ENCODE measurements around the gene MEF2C. TPM values are rescaled to one million over a fixed set of nuclear protein-coding genes. Genes with fewer than 3 reads are reported as not detected.

The MEF2C gene
- total and polyA plus RNA-seq, 2 donors (not counting 1 experiment from before 2014, with no cell fraction given) = 12.2 to 15.7 TPM

DNA sequence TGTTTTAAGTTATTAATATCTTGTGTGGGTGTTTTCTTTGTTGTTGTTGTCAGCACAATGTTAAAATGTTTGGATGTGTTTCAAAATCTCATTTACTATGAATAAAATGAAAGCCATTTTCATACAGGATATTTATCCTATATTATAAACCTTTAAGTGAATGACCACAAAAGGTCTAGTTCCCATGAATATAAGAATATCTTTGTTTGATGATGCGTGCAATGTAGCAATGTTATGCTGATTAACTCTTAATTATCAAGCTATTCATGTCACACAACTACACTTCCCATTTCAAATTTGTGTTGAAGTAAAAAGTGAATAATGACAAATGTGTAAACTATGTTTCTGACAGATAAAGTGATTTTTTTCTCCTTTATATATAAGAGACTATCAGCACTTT lies 59.8 kb downstream of the MEF2C start:
- H3K4me3 ChIP-seq (replicated peaks in 1 of 4; ENCODE audit: control extremely low read depth in 1 of 4, insufficient read depth in 1 of 4, low read depth in 3 of 4, low read length in 4 of 4) = no peak overlapping the region
- no peak for TF ChIP-seq EZH2 (IDR thresholded peaks at IDR 0.05; ENCODE audit: low read length, missing control alignments)
- no peak for TF ChIP-seq CTCF (conservative IDR thresholded peaks at IDR 0.05 in 1 of 2, IDR thresholded peaks at IDR 0.05 in 1 of 2; ENCODE audit: low read depth in 1 of 2, low read length in 2 of 2)
- DNase-seq (ENCODE audit: low read depth in 2 of 2) = no peak
- no peak overlapping the region for H3K9ac ChIP-seq (ENCODE audit: insufficient read depth, low read length)
- no peak overlapping the region for H3K27ac ChIP-seq (ENCODE audit: insufficient read depth, low read length)
- no peak overlapping the region for H2AFZ ChIP-seq (ENCODE audit: low read length)
- no peaks in the 10 kb centered on the region for H3K9me3 ChIP-seq (ENCODE audit: control insufficient read depth, insufficient read depth, low read depth, low read length)
- no peaks in the 10 kb centered on the region for H3K79me2 ChIP-seq (ENCODE audit: control insufficient read depth, insufficient read depth, low read length)
- H3K36me3 ChIP-seq (ENCODE audit: control insufficient read depth, insufficient read depth, low read length) = no peaks in the 10 kb centered on the region
- no peaks in the 10 kb centered on the region for H4K20me1 ChIP-seq (ENCODE audit: control insufficient read depth, extremely low read depth, insufficient read depth, low read length)
- H3K27me3 ChIP-seq (ENCODE audit: control insufficient read depth, insufficient read depth, low read length) = no peaks in the 10 kb centered on the region
- no peak overlapping the region for H3K4me2 ChIP-seq (ENCODE audit: extremely low read depth, insufficient read depth, low read length)
- H3K4me1 ChIP-seq (ENCODE audit: control insufficient read depth, extremely low read depth, insufficient read depth, low read length) = peaks cover 8% of the 10 kb centered on the region

- Histone ChIP-seq H3K36me3 (ENCODE audit: control insufficient read depth, insufficient read depth, low read length) (no peaks in the 10 kb centered on the region), H2AFZ (ENCODE audit: low read length) (no peak overlapping the region), H4K20me1 (ENCODE audit: control insufficient read depth, extremely low read depth, insufficient read depth, low read length) (no peaks in the 10 kb centered on the region), H3K9me3 (ENCODE audit: control insufficient read depth, insufficient read depth, low read depth, low read length) (no peaks in the 10 kb centered on the region), H3K9ac (ENCODE audit: insufficient read depth, low read length) (no peak overlapping the region), H3K27me3 (ENCODE audit: control insufficient read depth, insufficient read depth, low read length) (no peaks in the 10 kb centered on the region), H3K79me2 (ENCODE audit: control insufficient read depth, insufficient read depth, low read length) (no peaks in the 10 kb centered on the region), H3K4me3 (replicated peaks in 1 of 4; ENCODE audit: control extremely low read depth in 1 of 4, insufficient read depth in 1 of 4, low read depth in 3 of 4, low read length in 4 of 4) (no peak overlapping the region), H3K27ac (ENCODE audit: insufficient read depth, low read length) (no peak overlapping the region), H3K4me1 (ENCODE audit: control insufficient read depth, extremely low read depth, insufficient read depth, low read length) (peaks cover 3% of the 10 kb centered on the region), H3K4me2 (ENCODE audit: extremely low read depth, insufficient read depth, low read length) (no peak overlapping the region)
- no peak for DNase-seq (ENCODE audit: low read depth in 2 of 2)
- TF ChIP-seq CTCF (conservative IDR thresholded peaks at IDR 0.05 in 1 of 2, IDR thresholded peaks at IDR 0.05 in 1 of 2; ENCODE audit: low read depth in 1 of 2, low read length in 2 of 2) (no peak), EZH2 (IDR thresholded peaks at IDR 0.05; ENCODE audit: low read length, missing control alignments) (no peak)
Measured at GRCh38 chr5:88821161-88821560, 61.8 kb downstream of the MEF2C start.

- Histone ChIP-seq H3K27me3 (ENCODE audit: control insufficient read depth, insufficient read depth, low read length) (no peaks in the 10 kb centered on the region), H3K4me2 (ENCODE audit: extremely low read depth, insufficient read depth, low read length) (no peak overlapping the region), H3K9ac (ENCODE audit: insufficient read depth, low read length) (no peak overlapping the region), H3K27ac (ENCODE audit: insufficient read depth, low read length) (no peak overlapping the region), H3K36me3 (ENCODE audit: control insufficient read depth, insufficient read depth, low read length) (no peaks in the 10 kb centered on the region), H2AFZ (ENCODE audit: low read length) (no peak overlapping the region), H3K4me1 (ENCODE audit: control insufficient read depth, extremely low read depth, insufficient read depth, low read length) (peaks cover 1% of the 10 kb centered on the region), H4K20me1 (ENCODE audit: control insufficient read depth, extremely low read depth, insufficient read depth, low read length) (no peaks in the 10 kb centered on the region), H3K9me3 (ENCODE audit: control insufficient read depth, insufficient read depth, low read depth, low read length) (no peaks in the 10 kb centered on the region), H3K79me2 (ENCODE audit: control insufficient read depth, insufficient read depth, low read length) (no peaks in the 10 kb centered on the region), H3K4me3 (replicated peaks in 1 of 4; ENCODE audit: control extremely low read depth in 1 of 4, insufficient read depth in 1 of 4, low read depth in 3 of 4, low read length in 4 of 4) (no peak overlapping the region)
- DNase-seq (ENCODE audit: low read depth in 2 of 2) = no peak
- TF ChIP-seq CTCF (conservative IDR thresholded peaks at IDR 0.05 in 1 of 2, IDR thresholded peaks at IDR 0.05 in 1 of 2; ENCODE audit: low read depth in 1 of 2, low read length in 2 of 2) (no peak), EZH2 (IDR thresholded peaks at IDR 0.05; ENCODE audit: low read length, missing control alignments) (no peak)
Measured at GRCh38 chr5:88820581-88820980, 62.4 kb downstream of the MEF2C start.
